ENCODE measurements around the gene PTPN14. TPM values are rescaled to one million over a fixed set of nuclear protein-coding genes. Genes with fewer than 3 reads are reported as not detected.

Gene PTPN14
- total RNA-seq, 1 experiment from 2014 or later = 15.7 TPM

DNA sequence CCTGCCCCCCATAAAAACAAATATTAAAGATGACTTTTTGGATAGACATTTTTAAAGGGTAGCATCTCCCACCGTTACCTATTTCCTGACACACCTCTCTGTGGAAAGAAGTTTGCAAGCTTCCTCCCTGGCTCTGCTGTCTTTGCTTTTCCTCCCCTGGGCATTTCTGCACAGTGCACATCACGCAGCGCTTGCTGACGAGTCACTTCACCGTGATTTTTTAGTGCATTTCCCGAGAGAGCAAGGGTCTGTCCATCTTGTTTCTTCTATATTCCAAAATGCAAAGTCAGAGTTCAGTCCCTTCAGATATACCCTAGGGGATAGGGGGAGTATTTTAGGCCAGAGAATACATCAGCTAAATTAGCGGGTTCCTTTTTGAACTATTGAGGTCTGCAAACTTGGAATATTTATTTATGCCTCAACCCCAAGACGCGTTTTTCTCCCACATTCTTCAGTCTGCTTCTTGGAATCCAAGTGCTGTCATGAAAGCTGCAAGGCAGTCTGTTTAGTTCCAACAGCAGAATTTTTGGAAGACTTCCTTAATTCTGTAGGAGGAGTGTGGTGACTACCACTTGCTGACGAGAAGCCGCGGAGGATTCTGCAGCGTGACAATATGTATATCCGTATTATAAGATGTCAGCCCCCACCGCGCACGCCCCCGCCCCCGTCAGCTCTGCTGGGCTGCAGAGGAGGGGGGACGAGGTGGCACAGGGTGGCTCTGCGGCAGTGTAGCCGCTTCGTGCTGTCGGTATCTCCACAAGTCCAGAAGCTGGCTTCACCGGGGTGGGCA lies 248.1 kb downstream of the PTPN14 start:
- Histone ChIP-seq H3K4me3 (ENCODE audit: insufficient read depth, low read depth, low read length) (no peak overlapping the region), H3K36me3 (replicated peaks; ENCODE audit: control insufficient read depth, insufficient read depth, low read length) (no peaks in the 10 kb centered on the region), H3K27me3 (ENCODE audit: control insufficient read depth, insufficient read depth, low read length) (no peaks in the 10 kb centered on the region; the same call in 1 of the 2 replicates)
- DNase-seq = no peak

DNA sequence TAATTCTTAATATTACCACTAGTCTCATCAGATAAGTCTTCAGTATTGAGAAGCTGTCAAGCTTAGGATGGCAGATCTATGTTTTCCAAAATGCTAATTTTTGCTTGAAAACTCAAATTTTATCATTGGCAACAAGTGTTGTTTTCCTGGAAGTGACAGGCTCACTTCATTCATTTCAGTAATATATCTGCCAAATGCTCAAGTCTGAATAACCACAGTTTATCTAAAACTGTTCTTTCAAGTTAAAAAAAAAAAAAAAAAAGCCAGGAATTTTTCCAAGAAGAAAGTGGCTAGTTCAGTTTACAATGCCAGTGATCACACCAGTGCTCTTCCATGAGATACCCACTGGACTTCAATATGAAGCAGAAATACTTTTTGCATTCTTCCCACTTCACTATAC lies 249.9 kb downstream of the PTPN14 start:
- H3K27me3 ChIP-seq (ENCODE audit: control insufficient read depth, insufficient read depth, low read length) = no peaks in the 10 kb centered on the region; the same call in 1 of the 2 replicates
- H3K36me3 ChIP-seq (replicated peaks; ENCODE audit: control insufficient read depth, insufficient read depth, low read length) = no peaks in the 10 kb centered on the region
- no peak for DNase-seq
- no peak overlapping the region for H3K4me3 ChIP-seq (ENCODE audit: insufficient read depth, low read depth, low read length)

DNA sequence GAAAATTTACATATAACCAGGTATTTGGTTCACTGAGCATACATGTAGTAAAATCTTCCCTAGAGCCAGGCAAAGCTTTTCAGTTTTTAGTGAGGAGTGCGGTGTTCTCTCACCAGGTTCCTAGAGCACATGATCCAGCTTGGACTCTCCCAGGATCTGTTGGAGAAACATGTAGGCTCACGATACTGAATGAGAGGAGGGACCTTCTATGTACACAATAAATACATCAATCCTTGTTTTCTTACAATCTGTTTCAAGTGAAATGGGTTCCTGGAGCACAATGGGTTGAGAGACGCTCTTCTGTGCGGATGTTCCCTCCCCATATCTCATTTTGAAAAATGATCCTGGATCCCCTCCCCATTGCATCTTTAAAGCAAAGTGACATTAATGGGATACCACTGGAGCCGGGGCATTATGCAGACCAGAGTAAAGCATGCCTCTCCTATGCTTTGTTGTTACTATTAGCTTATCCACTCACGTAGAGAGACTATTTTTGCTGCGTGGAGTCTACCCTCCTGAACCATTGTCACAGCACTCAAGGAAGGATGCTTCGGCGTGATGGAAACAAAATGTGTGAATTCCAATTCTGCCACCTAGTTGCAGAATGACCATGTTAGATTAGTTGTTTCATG lies 251.1 kb downstream of the PTPN14 start:
- peaks cover 9% of the 10 kb centered on the region; the same call in 1 of the 2 replicates for H3K27me3 ChIP-seq (ENCODE audit: control insufficient read depth, insufficient read depth, low read length)
- H3K36me3 ChIP-seq (replicated peaks; ENCODE audit: control insufficient read depth, insufficient read depth, low read length) = no peaks in the 10 kb centered on the region
- H3K4me3 ChIP-seq (ENCODE audit: insufficient read depth, low read depth, low read length) = no peak overlapping the region
- no peak for DNase-seq

Other genes starting within 250 kb of the PTPN14 start
- 76.7 and 167 TPM in 2 replicates for gene CENPF, start 51.6 kb upstream of the PTPN14 start, total RNA-seq (2014; rRNA removed; shearing (Covaris generic))